Stimulated activated CD4-positive, alpha-beta T cell treated with anti-CD3 and anti-CD28 coated beads, Interleukin-12 subunit alpha, Interleukin-12 subunit beta, amount 100 ng/mL, for 48 hours (primary cell): ENCODE measurements around the gene SMIM24.
"Not testable (repeated sequence)": the region's sequence is repeated elsewhere in the genome, so short reads cannot be mapped to it uniquely, and the experiment has no call there.

ENCODE experiments used
- DNase-seq, 3 donors: peaks; one replicate each; pipeline ENCODE4 v3.0.0-alpha.2; 2020; ENCODE audit warnings: low read depth in 2 of 3, low spot score in 1 of 3

SMIM24 gene

GRCh38 chr19:3480383-3481091 lies at the start of gene SMIM24:
SMIM24 (minus strand) TSS chr19:3480525; CDS start chr19:3480463, 62 bp downstream.
- DNase-seq, result no peak

GRCh38 chr19:3529299-3529698 lies 49.0 kb upstream of the SMIM24 start:
- not testable (repeated sequence) for DNase-seq

- DNase-seq, result no peak
Observed at GRCh38 chr19:3528539-3529211, 48.4 kb upstream of the SMIM24 start.

DNA sequence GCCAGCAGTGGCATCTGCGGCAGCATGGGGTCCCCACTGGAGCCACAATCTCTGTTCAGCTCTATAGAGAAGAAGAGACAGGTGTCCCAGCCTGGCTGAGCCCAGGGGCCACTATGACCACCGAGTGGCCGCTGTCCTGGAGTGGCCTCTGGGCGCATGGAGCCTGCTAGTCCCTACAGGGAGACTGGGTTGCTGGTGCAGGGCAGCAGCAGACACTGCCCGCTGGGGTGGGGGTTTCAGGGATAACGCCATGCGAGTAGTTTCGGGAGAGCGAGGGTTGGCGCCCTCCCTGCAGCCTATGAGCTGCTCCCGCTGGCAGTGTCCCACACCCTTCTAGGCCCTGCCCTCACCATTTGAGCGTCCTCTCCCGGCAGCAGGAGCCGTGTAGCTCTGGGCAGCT lies 47.8 kb upstream of the SMIM24 start:
- no peak for DNase-seq

DNA sequence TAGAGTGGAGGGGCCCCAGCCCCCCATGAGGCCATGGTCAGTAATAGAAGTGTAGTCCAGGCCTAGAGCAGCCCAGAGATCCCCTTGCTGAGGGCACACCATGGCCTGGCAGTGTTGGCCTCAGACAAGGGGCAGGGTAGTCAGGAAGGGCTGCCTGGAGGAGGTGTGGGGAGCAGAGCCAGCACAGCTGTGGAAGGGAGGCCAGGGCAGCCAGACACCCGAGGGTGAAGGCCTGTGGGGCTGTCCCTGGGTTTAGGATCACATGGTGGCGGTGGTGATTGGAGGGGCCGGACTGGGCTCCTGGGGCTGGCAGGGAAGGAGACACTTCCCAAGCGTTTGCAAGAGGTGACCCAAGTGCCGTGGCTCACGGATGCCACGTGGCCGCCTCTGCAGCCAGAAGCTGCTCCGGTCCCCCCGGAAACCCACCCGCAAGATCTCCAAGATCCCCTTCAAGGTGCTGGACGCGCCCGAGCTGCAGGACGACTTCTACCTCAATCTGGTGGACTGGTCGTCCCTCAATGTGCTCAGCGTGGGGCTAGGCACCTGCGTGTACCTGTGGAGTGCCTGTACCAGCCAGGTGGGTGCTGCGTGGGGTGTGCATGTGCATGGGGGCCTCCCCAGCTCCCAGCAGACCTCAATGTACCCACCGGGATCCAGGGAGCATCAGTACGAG lies 47.0 kb upstream of the SMIM24 start:
- DNase-seq, result no peak

- DNase-seq, result no peak
Observed at GRCh38 chr19:3526507-3527237, 46.3 kb upstream of the SMIM24 start.

- no peak for DNase-seq
Observed at GRCh38 chr19:3524904-3525451, 44.7 kb upstream of the SMIM24 start.

GRCh38 chr19:3524078-3524842 lies 43.9 kb upstream of the SMIM24 start:
- no peak for DNase-seq

- no peak for DNase-seq
Observed at GRCh38 chr19:3523361-3524077, 43.2 kb upstream of the SMIM24 start.

DNA sequence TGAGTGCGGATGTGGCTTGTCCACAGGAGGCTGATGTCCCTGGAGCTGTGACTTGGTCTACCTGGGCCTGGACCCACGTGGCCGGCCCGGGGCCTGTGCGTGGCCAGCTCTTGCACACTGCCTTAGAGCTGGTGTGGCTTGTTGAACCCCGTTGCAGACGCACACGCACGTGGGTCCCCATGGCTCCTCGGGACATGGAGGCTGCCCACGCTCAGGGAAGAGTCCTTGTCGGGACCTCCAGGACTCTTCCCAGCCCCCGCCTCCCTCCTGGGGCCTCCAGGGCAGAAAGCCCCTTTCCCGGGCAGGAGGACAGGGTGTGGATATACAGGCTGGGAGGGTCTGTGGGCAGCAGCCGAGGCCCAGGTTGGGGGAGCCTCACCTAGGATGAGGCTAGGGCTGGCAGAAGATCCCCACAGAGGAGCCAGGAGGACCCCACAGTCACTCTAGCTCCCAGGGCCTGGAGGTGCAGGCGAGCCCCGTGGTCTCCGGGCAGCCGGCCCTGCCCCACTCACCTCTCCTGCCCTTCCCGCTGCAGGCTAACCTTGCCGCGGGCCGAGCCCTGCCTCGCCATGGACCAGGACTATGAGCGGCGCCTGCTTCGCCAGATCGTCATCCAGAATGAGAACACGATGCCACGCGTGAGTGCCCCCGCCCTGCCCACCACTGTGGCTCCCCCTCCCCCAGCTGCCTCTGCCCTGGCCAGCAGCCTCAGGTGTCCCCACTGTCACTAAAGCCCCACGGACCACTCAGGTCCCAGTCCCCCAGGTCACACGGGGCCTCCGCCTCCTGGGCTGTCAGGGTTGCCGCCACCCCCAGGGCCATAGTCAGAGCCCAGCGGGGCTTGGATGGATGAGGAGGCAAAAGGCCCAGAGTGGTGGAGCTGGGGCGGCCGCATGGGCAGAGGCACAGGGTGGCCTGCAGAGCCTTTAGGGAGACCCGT lies 42.4 kb upstream of the SMIM24 start:
- no peak for DNase-seq

GRCh38 chr19:3521104-3521445 lies 40.8 kb upstream of the SMIM24 start:
- DNase-seq, result no peak

- DNase-seq, result no peak
Observed at GRCh38 chr19:3520166-3521103, 40.1 kb upstream of the SMIM24 start.

- no peak for DNase-seq
Observed at GRCh38 chr19:3519126-3519525, 38.8 kb upstream of the SMIM24 start.

GRCh38 chr19:3518659-3519058 lies 38.3 kb upstream of the SMIM24 start:
- DNase-seq, result no peak

DNA sequence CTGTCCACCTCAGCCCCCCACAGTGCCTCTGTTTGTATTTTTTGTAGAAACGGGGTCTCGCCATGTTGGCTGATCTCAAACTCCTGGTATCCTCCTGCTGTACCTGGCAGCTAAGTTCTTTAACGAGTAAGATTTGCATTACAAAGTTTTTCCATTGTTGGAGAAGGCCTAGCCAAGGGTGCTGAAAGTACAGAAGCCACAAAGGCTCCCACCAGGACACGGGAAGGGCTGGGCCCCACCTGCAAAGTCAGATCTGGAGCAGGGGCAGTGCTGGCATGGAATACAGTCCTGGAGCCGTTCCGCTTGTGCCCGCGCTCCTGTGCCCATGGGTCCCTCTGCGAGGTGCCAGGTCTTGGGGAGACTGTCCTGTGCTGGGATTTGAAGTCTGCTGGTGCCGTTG lies 37.9 kb upstream of the SMIM24 start:
- no peak for DNase-seq

DNA sequence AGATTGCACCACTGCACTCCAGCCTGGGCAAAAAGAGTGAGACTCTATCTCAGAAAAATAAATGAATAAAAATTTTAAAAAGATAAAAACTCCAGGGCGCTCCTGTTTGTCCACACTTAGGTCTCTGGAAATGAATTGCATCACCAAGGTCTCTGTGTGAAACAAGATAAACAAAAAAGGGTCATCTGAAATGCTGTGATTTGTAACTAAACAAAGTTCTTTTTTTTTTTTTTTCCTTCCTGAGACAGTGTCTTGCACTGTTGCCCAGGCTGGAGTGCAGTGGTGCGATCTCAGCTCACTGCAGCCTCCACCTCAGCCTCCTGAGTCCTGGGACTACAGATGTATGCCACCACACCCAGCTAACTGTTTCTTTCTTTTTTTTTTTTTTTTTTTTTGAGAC lies 37.3 kb upstream of the SMIM24 start:
- DNase-seq, result no peak

DNA sequence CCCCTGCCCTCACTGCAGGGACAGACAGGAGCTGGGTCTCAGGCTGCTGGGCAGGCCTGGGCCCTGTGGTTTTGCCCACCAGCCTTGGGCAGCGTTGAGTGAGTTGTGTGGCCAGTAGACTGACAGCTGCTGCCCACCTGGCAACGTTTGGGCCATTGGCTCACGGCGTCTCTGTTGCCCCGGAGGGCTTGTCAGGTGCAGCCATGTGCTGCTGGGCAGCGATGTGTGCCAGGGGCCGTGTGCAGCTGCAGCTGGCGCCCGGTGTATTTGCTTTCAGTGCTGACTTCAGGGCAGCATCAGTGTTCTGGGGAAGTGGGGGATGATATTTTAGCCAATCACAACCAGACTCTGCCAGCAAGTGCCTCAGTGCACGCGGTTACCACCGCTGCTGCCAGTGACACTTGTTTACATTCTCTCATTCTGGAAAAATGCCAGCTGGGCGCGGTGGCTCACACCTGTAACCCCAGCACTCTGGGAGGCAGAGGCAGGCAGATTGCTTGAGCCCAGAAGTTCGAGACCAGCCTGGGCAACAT lies 36.4 kb upstream of the SMIM24 start:
- DNase-seq, result no peak
